K562 (cell line): Measurements from ENCODE around the gene QRICH1. TPM values are rescaled to one million over a fixed set of nuclear protein-coding genes. Genes with fewer than 3 reads are reported as not detected.

Source experiments
- BRF2 ChIP-seq: IDR thresholded peaks from 3 replicates; pipeline ENCODE4 v1.6.1; 2011; ENCODE audit warnings: borderline replicate concordance, mild to moderate bottlenecking; ENCODE audit not compliant: insufficient read length, insufficient read depth
- HDAC8 ChIP-seq: fragments of 450-650 bp; IDR thresholded peaks from 2 replicates; pipeline ENCODE4 v1.6.1; 2016; ENCODE audit warnings: mild to moderate bottlenecking, missing genetic modification characterization, moderate library complexity, missing compliant biosample characterization
- HMG20B ChIP-seq: fragments of 250-450 bp; sonication (Bioruptor Pico); IDR thresholded peaks from 2 replicates; pipeline ENCODE4 v1.5.0; 2021; ENCODE audit warnings: mild to moderate bottlenecking
- MCM2 ChIP-seq: fragments of 450-650 bp; IDR thresholded peaks from 2 replicates; pipeline ENCODE4 v1.6.1; 2017; ENCODE audit warnings: low read depth, mild to moderate bottlenecking
- MYNN ChIP-seq, 2 experiments: sonication (generic); formaldehyde crosslinking in 1 of 2; IDR thresholded peaks; 2 replicates each; pipeline versions ENCODE4 v1.5.0 to v1.6.1; 2016 to 2020; ENCODE audit warnings: antibody characterized with exemption in 1 of 2, missing genetic modification reagents in 1 of 2
- POLR2A ChIP-seq: fragments of 450-650 bp; conservative IDR thresholded peaks from 2 replicates; pipeline ENCODE4 v1.6.1; 2016
- RBM14 ChIP-seq: fragments of 200-400 bp; formaldehyde crosslinking; IDR thresholded peaks from 2 replicates; pipeline ENCODE4 v1.6.1; 2018; ENCODE audit warnings: low read depth, mild to moderate bottlenecking, low read length, moderate library complexity, borderline replicate concordance; ENCODE audit not compliant: insufficient read depth
- RBM39 ChIP-seq: fragments of 200-400 bp; formaldehyde crosslinking; optimal IDR thresholded peaks from 2 replicates; pipeline ENCODE3; 2018; ENCODE audit warnings: low read depth, low read length
- RFX7 ChIP-seq: fragments of 250-450 bp; sonication (Bioruptor Pico); IDR thresholded peaks from 2 replicates; pipeline ENCODE4 v1.5.1; 2021; ENCODE audit warnings: mild to moderate bottlenecking
- SIN3A ChIP-seq, 2 experiments: fragments of 150-350 bp in 1 of 2; IDR thresholded peaks; 2 replicates each; pipeline ENCODE4 v1.6.1; 2011 to 2016; ENCODE audit warnings: borderline replicate concordance in 2 of 2, low read depth in 2 of 2, low read length in 2 of 2, mild to moderate bottlenecking in 2 of 2, moderate library complexity in 2 of 2; ENCODE audit not compliant: control insufficient read depth in 1 of 2
- SP1 ChIP-seq: sonication (generic); formaldehyde crosslinking; IDR thresholded peaks from 2 replicates; pipeline ENCODE4 v1.8.1; 2022; ENCODE audit warnings: mild to moderate bottlenecking, missing genetic modification reagents
- STAT5B ChIP-seq: fragments of 250-450 bp; sonication (Bioruptor Pico); IDR thresholded peaks from 2 replicates; pipeline ENCODE4 v1.8.0; 2021; ENCODE audit warnings: mild to moderate bottlenecking, inconsistent platforms
- STAT6 ChIP-seq: sonication (generic); formaldehyde crosslinking; IDR thresholded peaks from 2 replicates; pipeline ENCODE4 v1.8.1; 2023; ENCODE audit warnings: mild to moderate bottlenecking, missing genetic modification reagents
- TFE3 ChIP-seq: fragments of 450-650 bp; formaldehyde crosslinking; IDR thresholded peaks from 2 replicates; pipeline ENCODE4 v1.4.0; 2020; ENCODE audit warnings: mild to moderate bottlenecking, mixed read lengths
- THAP12 ChIP-seq: fragments of 250-450 bp; sonication (Bioruptor Pico); IDR thresholded peaks from 2 replicates; pipeline ENCODE4 v1.9.0; 2021; ENCODE audit warnings: mild to moderate bottlenecking, inconsistent platforms
- XRCC4 ChIP-seq: IDR thresholded peaks from one replicate; pipeline ENCODE4 v1.6.1; 2011; ENCODE audit not compliant: insufficient read depth, insufficient read length; ENCODE audit errors: extremely low read depth
- ZNF311 ChIP-seq: fragments of 250-450 bp; sonication (Bioruptor Pico); IDR thresholded peaks from 2 replicates; pipeline ENCODE4 v1.4.0; 2020; ENCODE audit warnings: mild to moderate bottlenecking, moderate library complexity
- ZNF780A ChIP-seq: fragments of 250-450 bp; sonication (Bioruptor Pico); IDR thresholded peaks from 2 replicates; pipeline ENCODE4 v1.5.0; 2021; ENCODE audit warnings: mild to moderate bottlenecking
- polyA plus RNA-seq, 8 experiments: library from polyadenylated mRNA; depleted of rRNA in 4 of 8; stranded (reverse) in 5 of 8; unstranded in 3 of 8; fragments of >200 nt; fragmentation: Nextera tagmentation in 2 of 8; fragmentation: Illumina TruSeq in 1 of 8; extraction: Ambion mirVana in 2 of 8; extraction: Trizol in 1 of 8; gene quantifications; 2 replicates each; pipeline versions ENCODE4 v1.2.1 to v1.2.3, GENCODE V29; 2011 to 2014; ENCODE audit warnings: inconsistent platforms in 1 of 8, missing spikeins in 1 of 8
- total RNA-seq, 7 experiments: library from RNA; depleted of rRNA in 6 of 7; stranded (reverse); fragments of >200 nt in 6 of 7; fragmentation: Illumina TruSeq in 2 of 7; extraction: Trizol in 2 of 7; gene quantifications; 2 replicates each; pipeline versions ENCODE4 v1.2.1 to v1.2.3, GENCODE V29; 2011 to 2021; ENCODE audit warnings: low replicate concordance in 1 of 7
- TF ChIP-seq, protein P1 (sequence below): fragments of 450-650 bp; formaldehyde crosslinking; IDR thresholded peaks from 2 replicates; pipeline ENCODE4 v1.4.0; 2020; ENCODE audit warnings: mild to moderate bottlenecking, moderate library complexity

QRICH1 gene
- total and polyA plus RNA-seq, 9 of the 15 experiments (the other 6 are each of a cell fraction or from before 2014, with no cell fraction given): 20.1 to 99.2 (median 56.7) TPM

- TF ChIP-seq ZNF311 (CRISPR knock-in tag): no peak
- TF ChIP-seq RBM14: no peak
- TF ChIP-seq THAP12 (CRISPR knock-in tag): 0 out of 2 replicates have a peak, but pooled peaks have one; percentile 27
- TF ChIP-seq MCM2: no peak
- TF ChIP-seq BRF2: no peak
- TF ChIP-seq SIN3A (IDR thresholded peaks at IDR 0.05; ENCODE audit: borderline replicate concordance in 2 of 2, control insufficient read depth in 1 of 2, low read depth in 2 of 2, low read length in 2 of 2): peak in 1 of 2 experiments; percentile 21; a peak in 1 of 4 replicates
- no peak for TF ChIP-seq RFX7 (CRISPR knock-in tag)
- TF ChIP-seq SP1 (CRISPR knock-in tag): 0 out of 2 replicates have a peak, but pooled peaks have one; percentile 34
- TF ChIP-seq STAT6 (CRISPR knock-in tag): no peak
- TF ChIP-seq POLR2A: 0 out of 2 replicates have a peak, but pooled peaks have one; percentile 10
- no peak for TF ChIP-seq TFE3 (CRISPR knock-in tag)
- no peak for TF ChIP-seq MYNN (IDR thresholded peaks at IDR 0.05)
- no peak for TF ChIP-seq MYNN (CRISPR knock-in tag; IDR thresholded peaks at IDR 0.05)
- TF ChIP-seq HMG20B (CRISPR knock-in tag): no peak
- TF ChIP-seq, protein P1, sequence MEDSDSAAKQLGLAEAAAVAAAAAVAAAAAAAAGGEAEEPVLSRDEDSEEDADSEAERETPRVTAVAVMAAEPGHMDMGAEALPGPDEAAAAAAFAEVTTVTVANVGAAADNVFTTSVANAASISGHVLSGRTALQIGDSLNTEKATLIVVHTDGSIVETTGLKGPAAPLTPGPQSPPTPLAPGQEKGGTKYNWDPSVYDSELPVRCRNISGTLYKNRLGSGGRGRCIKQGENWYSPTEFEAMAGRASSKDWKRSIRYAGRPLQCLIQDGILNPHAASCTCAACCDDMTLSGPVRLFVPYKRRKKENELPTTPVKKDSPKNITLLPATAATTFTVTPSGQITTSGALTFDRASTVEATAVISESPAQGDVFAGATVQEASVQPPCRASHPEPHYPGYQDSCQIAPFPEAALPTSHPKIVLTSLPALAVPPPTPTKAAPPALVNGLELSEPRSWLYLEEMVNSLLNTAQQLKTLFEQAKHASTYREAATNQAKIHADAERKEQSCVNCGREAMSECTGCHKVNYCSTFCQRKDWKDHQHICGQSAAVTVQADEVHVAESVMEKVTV (CRISPR knock-in tag): no peak
- no peak for TF ChIP-seq XRCC4
- TF ChIP-seq ZNF780A (CRISPR knock-in tag): no peak
- peak; percentile 10 for TF ChIP-seq RBM39
- no peak for TF ChIP-seq HDAC8
- no peak for TF ChIP-seq STAT5B (CRISPR knock-in tag)
Observed at GRCh38 chr3:49022688-49023171, 71.1 kb downstream of the QRICH1 start (continued).
